Spinal cord (tissue), 10 donors: ENCODE results near the gene GPR162. TPM values are rescaled to one million over a fixed set of nuclear protein-coding genes. Genes with fewer than 3 reads are reported as not detected.

Experiments
- DNase-seq, 6 donors: peaks; one replicate each; pipeline versions ENCODE4 v3.0.0 to v3.0.0-alpha.2; 2013 to 2015; ENCODE audit warnings: low spot score in 6 of 6, low read depth in 4 of 6
- H3K27ac ChIP-seq: one replicate; pipeline ENCODE4 v1.5.1; 2013; ENCODE audit warnings: low read depth, low read length, control low read depth
- H3K27me3 ChIP-seq: one replicate; pipeline ENCODE4 v1.6.1; 2013; ENCODE audit warnings: low read length; ENCODE audit not compliant: control insufficient read depth, insufficient read depth
- H3K36me3 ChIP-seq: one replicate; pipeline ENCODE4 v1.6.1; 2013; ENCODE audit warnings: low read length; ENCODE audit not compliant: control insufficient read depth, insufficient read depth
- H3K4me1 ChIP-seq: one replicate; pipeline ENCODE4 v1.6.1; 2013; ENCODE audit warnings: low read length; ENCODE audit not compliant: control insufficient read depth, insufficient read depth
- H3K4me3 ChIP-seq: one replicate; pipeline ENCODE4 v1.5.1; 2013; ENCODE audit warnings: low read depth, low read length, control low read depth
- H3K9me3 ChIP-seq: one replicate; pipeline ENCODE4 v1.6.1; 2013; ENCODE audit warnings: low read length; ENCODE audit not compliant: control insufficient read depth, insufficient read depth
- WGBS: methylation state at CpG from one replicate; pipeline ENCODE4 v1.1.5; 2013; ENCODE audit warnings: missing lambda C conversion rate; ENCODE audit not compliant: insufficient coverage; 5-methylcytosine and 5-hydroxymethylcytosine counted together
- long read RNA-seq, 4 donors: transcript quantifications; one replicate each; lab custom pipeline, GENCODE V29; 2026
- polyA plus RNA-seq, 2 donors: library from polyadenylated mRNA; unstranded; fragments of 120-200 nt; gene quantifications; one replicate each; pipeline ENCODE4 v1.2.1, GENCODE V29; 2013; ENCODE audit not compliant: insufficient read length in 2 of 2
- total RNA-seq, 2 donors: library from RNA; depleted of rRNA in 1 of 2; stranded (reverse); fragments of 120-200 nt in 1 of 2; fragments of >200 nt in 1 of 2; gene quantifications; one replicate each; pipeline versions ENCODE4 v1.2.3 to v1.2.4, GENCODE V29; 2013 to 2014
- donor health status: healthy.

GPR162 gene, protein sequence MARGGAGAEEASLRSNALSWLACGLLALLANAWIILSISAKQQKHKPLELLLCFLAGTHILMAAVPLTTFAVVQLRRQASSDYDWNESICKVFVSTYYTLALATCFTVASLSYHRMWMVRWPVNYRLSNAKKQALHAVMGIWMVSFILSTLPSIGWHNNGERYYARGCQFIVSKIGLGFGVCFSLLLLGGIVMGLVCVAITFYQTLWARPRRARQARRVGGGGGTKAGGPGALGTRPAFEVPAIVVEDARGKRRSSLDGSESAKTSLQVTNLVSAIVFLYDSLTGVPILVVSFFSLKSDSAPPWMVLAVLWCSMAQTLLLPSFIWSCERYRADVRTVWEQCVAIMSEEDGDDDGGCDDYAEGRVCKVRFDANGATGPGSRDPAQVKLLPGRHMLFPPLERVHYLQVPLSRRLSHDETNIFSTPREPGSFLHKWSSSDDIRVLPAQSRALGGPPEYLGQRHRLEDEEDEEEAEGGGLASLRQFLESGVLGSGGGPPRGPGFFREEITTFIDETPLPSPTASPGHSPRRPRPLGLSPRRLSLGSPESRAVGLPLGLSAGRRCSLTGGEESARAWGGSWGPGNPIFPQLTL
- total RNA-seq (10 to 100 TPM; 43.4 to 54.2 TPM), polyA plus RNA-seq (100 to 1,000 TPM; 113 to 128 TPM)
- long read RNA-seq, donor 1, transcript GPR162-201 (5 exons, 2,768 nt), result major isoform, 7 of 24 reads
- long read RNA-seq, donor 1, transcript GPR162-203 (5 exons, 1,610 nt), result minor isoform, 6 of 24 reads
- long read RNA-seq, donor 1, partial matches to known transcripts, result 6 of 24 reads
- long read RNA-seq, donor 1, other reads (novel, unspliced or antisense), result 0 of 24 reads
- long read RNA-seq, donor 2, partial matches to known transcripts, result 7 of 15 reads
- long read RNA-seq, donor 2, other reads (novel, unspliced or antisense), result 0 of 15 reads
- long read RNA-seq, donor 3, transcript GPR162-203 (5 exons, 1,610 nt), result major isoform, 5 of 10 reads
- long read RNA-seq, donor 3, partial matches to known transcripts, result 0 of 10 reads
- long read RNA-seq, donor 3, other reads (novel, unspliced or antisense), result 0 of 10 reads
- long read RNA-seq, donor 4, partial matches to known transcripts, result 0 of 3 reads
- long read RNA-seq, donor 4, other reads (novel, unspliced or antisense), result 0 of 3 reads

DNA sequence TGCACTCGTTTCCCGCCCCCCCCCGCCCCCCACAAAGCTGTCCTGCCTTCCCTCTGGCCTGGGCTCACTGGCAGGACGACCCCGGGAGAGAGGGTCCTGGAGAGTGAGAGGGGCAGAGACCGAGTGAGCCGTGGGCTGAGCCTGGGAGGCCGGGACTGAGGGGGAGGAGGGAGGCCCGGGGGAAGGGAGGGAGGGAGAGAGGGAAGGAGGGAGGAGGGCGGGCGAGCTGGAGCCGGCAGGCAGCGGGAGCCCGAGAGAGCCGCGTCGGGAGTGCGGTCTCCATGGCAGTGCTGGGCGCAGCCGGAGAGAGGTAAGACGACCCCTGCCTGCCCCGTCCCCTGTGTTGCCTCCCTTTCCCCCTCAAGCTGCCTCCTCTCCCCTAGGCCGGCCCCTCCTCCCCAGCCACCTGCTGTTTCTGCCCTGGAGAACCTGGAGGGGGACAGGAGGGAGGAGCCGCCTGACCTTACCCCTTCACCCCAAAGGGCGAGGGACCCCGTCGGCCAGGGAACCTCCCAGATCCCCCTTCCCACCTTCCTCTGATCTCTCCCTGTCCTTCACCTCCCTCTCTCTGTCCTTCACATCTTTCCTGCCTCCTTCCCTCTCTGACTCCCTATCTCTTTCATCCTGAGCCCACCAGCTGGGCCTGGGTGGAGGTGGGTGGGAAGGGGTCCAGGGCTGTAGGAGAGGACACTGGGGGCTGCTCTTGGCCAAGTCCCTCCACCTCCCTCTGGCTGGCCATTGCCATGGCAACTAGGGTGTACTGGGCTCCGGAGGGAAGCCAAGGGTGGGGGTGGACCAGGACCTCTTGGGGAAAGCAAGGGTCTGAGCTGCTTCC, at the start of gene GPR162:
GPR162 (plus strand) TSS at position 231 of the 835 bp plus-strand sequence. CDS start 2,078 bp downstream, outside the sequence.
- Histone ChIP-seq H3K27me3 (no peaks in the 10 kb centered on the region), H3K27ac (peak within 1 kb of the TSS; percentile 89), H3K36me3 (peaks cover 34% of the 10 kb centered on the region), H3K4me3 (peak within 1 kb of the TSS; percentile 72), H3K9me3 (no peaks in the 10 kb centered on the region), H3K4me1 (peaks cover 88% of the 10 kb centered on the region)
- WGBS, result 0% methylated on average over 7 of the region's 28 CpGs
- DNase-seq, result peak in 3 of 6 donors; percentile 44 to 92 (median 91)

DNA sequence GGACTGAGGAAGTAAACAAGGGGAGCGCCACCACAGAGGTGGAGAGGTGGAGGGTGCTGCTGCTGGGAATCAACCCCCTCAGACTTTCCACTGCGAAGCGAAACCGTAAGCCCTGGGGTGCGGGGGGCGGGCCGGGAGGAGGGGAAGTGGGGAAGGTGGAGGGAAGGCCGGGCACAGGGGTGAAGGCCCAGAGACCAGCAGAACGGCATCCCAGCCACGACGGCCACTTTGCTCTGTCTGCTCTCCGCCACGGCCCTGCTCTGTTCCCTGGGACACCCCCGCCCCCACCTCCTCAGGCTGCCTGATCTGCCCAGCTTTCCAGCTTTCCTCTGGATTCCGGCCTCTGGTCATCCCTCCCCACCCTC, 49.3 kb upstream of the GPR162 start, which contains the start of gene LAG3:
LAG3 (plus strand) TSS at position 190 of the 365 bp plus-strand sequence. CDS start 333 bp downstream, outside the sequence.
- Histone ChIP-seq H3K36me3 (peaks cover 60% of the 10 kb centered on the region), H3K4me1 (peaks cover 42% of the 10 kb centered on the region), H3K27me3 (no peaks in the 10 kb centered on the region), H3K4me3 (no peak within 1 kb of the TSS), H3K27ac (no peak within 1 kb of the TSS), H3K9me3 (no peaks in the 10 kb centered on the region)
- no peak for DNase-seq
- 49% methylated on average over 9 of the region's 15 CpGs for WGBS

DNA sequence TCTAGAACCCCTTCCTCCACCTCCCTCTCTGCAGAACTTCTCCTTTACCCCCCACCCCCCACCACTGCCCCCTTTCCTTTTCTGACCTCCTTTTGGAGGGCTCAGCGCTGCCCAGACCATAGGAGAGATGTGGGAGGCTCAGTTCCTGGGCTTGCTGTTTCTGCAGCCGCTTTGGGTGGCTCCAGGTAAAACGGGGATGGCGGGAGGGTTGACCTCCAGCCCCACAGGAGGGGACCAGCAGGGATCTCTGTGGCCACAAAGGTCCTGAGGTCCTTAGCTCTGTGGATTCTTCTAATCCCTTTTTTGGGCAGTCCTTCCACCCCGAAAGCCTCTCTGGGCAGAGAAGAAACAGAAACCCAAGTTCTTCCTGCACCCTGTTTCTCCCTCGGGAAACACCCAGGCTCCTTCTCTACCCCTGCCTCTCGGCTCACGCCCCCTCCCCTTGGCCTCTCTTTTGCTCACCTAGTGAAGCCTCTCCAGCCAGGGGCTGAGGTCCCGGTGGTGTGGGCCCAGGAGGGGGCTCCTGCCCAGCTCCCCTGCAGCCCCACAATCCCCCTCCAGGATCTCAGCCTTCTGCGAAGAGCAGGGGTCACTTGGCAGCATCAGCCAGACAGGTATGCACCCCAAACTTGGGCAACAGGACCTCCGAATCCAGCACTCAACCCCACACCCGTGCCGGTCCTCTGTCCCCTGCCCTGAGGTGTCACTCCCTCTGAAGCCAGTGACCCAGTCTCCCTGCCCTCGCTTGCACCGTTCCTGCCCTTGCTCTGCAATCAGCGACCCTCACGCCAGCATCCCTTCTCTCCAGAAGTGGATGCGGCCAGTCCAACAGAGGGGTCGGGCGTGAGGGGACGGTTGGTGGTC, 48.7 kb upstream of the GPR162 start:
- Histone ChIP-seq H3K4me1 (peaks cover 44% of the 10 kb centered on the region), H3K27ac (no peak overlapping the region), H3K36me3 (peaks cover 62% of the 10 kb centered on the region), H3K4me3 (no peak overlapping the region), H3K27me3 (no peaks in the 10 kb centered on the region), H3K9me3 (no peaks in the 10 kb centered on the region)
- DNase-seq, result no peak
- WGBS, result 61% methylated on average over 15 of the region's 21 CpGs

DNA sequence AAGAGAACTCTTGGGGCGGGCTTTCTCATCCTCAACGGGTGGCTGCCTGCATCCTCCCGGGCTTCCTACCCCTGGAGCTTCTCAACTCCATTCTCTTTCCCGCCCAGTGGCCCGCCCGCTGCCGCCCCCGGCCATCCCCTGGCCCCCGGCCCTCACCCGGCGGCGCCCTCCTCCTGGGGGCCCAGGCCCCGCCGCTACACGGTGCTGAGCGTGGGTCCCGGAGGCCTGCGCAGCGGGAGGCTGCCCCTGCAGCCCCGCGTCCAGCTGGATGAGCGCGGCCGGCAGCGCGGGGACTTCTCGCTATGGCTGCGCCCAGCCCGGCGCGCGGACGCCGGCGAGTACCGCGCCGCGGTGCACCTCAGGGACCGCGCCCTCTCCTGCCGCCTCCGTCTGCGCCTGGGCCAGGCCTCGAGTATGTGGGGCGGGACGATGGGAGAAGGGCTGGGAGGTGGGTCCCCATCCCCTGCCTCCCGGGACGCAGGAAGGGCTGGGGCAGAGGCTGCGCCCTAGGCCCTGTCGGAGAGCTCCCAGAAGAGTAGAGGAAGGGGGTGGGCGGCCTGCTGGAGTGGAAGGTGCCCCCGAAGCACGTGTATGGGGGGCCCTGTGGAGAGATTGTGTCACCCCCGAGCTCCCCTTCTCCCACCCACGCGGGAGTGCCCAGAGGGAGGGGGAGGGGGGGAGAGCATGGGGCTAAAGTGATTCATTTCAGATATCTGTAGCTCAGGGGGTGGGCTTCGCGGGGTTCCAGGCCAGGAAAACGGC, 47.9 kb upstream of the GPR162 start:
- Histone ChIP-seq H3K4me3 (no peak overlapping the region), H3K36me3 (peaks cover 62% of the 10 kb centered on the region), H3K4me1 (peaks cover 44% of the 10 kb centered on the region), H3K27me3 (no peaks in the 10 kb centered on the region), H3K27ac (no peak overlapping the region), H3K9me3 (no peaks in the 10 kb centered on the region)
- no peak for DNase-seq
- WGBS, result 16% methylated on average over 36 of the region's 60 CpGs

DNA sequence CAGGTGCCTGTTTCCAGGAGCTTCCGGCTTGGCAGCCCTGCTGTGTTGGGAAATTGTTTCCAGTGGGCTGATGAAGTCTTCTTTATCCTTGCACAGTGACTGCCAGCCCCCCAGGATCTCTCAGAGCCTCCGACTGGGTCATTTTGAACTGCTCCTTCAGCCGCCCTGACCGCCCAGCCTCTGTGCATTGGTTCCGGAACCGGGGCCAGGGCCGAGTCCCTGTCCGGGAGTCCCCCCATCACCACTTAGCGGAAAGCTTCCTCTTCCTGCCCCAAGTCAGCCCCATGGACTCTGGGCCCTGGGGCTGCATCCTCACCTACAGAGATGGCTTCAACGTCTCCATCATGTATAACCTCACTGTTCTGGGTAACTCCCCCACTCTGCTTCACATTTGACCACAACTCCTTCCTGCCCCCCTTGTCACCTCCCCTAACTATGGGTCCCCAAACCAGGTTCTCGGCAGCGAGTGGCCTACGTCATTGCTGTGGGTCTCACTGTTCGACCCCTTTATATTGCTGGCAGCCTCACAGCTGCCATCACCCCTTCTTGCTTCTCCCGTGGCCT, 47.0 kb upstream of the GPR162 start:
- peaks cover 44% of the 10 kb centered on the region for H3K4me1 ChIP-seq
- no peak overlapping the region for H3K4me3 ChIP-seq
- 93% methylated on average over 14 of the region's 15 CpGs for WGBS
- peaks cover 54% of the 10 kb centered on the region for H3K36me3 ChIP-seq
- H3K27ac ChIP-seq, result no peak overlapping the region
- DNase-seq, result no peak
- H3K27me3 ChIP-seq, result no peaks in the 10 kb centered on the region
- H3K9me3 ChIP-seq, result no peaks in the 10 kb centered on the region

DNA sequence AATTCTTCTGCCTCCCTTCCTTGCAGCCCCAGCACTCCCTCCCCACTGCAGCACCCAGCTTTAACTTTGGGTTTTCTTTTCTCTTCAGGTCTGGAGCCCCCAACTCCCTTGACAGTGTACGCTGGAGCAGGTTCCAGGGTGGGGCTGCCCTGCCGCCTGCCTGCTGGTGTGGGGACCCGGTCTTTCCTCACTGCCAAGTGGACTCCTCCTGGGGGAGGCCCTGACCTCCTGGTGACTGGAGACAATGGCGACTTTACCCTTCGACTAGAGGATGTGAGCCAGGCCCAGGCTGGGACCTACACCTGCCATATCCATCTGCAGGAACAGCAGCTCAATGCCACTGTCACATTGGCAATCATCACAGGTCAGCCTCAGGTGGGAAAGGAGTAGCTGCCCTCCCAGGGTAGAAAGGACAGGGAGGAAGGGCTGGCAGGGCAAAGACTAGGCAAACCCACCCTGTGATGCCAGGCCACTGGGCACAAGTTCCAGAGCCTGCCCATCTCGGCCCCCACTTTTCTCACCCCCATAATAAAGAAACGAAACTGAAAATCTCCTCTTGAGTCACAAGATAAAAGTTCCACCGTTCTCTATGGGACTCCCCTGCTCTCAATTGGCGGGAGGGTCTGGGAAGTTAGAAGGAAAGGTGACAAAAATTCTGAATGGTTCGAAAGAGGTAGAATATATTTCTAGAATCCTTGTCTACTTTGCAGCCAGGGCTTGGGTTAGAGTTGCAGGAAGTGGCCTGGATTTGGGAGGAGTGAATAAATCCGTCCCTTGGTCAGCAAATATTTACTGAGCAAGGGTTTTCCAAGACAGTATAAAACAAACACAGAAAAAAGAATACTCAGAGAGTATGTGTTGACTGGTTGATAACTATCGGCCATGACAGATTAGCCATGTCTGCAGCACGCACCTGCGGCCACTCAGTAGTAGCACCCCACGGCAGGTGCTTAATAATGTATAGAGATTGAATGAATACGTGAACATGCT, 46.1 kb upstream of the GPR162 start:
- no peak overlapping the region for H3K4me3 ChIP-seq
- H3K36me3 ChIP-seq, result peaks cover 45% of the 10 kb centered on the region
- no peak for DNase-seq
- no peaks in the 10 kb centered on the region for H3K9me3 ChIP-seq
- no peak overlapping the region for H3K27ac ChIP-seq
- 83% methylated on average over 8 of the region's 16 CpGs for WGBS
- no peaks in the 10 kb centered on the region for H3K27me3 ChIP-seq
- H3K4me1 ChIP-seq, result peaks cover 41% of the 10 kb centered on the region

DNA sequence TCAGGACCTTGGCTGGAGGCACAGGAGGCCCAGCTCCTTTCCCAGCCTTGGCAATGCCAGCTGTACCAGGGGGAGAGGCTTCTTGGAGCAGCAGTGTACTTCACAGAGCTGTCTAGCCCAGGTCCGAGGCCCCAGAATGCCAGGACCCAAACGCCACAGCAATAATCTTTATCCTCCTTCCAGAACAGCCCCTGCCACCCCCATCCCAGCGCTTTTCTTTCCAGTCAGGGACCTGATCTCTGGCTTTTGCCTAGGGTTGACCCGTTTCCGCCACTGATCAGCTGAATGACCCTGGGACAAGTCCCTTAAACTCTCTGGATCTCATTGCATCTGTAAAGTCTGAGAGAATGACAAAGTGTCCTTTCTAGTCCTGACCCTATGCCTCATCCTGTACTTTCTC, 44.2 kb upstream of the GPR162 start:
- Histone ChIP-seq H3K27ac (no peak overlapping the region), H3K9me3 (no peaks in the 10 kb centered on the region), H3K4me3 (no peak overlapping the region), H3K36me3 (peaks cover 28% of the 10 kb centered on the region), H3K4me1 (peaks cover 37% of the 10 kb centered on the region), H3K27me3 (no peaks in the 10 kb centered on the region)
- DNase-seq, result no peak
- 94% methylated on average over 5 of the region's 5 CpGs for WGBS
